ENCODE data around the gene SLC36A2.

DNA sequence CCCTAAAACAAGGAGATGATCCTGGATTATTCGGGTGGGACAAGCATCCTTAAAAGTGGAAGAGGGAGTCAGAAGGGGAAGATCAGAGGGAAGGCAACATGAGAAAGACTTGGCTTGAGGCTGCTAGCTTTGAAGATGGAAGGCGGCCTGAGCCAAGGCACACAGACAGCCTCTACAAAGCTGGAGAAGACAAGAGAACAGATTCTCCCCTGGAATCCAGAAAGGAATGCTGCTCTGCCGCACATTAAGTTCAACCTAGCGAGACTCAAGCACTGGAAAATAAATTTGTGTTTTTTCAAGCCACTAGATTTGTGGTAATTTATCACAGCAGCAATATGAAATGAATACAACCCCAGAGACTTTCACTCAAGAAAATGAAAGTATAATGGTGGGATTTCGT, 61.7 kb downstream of the SLC36A2 start:
- TF ChIP-seq, protein P1, sequence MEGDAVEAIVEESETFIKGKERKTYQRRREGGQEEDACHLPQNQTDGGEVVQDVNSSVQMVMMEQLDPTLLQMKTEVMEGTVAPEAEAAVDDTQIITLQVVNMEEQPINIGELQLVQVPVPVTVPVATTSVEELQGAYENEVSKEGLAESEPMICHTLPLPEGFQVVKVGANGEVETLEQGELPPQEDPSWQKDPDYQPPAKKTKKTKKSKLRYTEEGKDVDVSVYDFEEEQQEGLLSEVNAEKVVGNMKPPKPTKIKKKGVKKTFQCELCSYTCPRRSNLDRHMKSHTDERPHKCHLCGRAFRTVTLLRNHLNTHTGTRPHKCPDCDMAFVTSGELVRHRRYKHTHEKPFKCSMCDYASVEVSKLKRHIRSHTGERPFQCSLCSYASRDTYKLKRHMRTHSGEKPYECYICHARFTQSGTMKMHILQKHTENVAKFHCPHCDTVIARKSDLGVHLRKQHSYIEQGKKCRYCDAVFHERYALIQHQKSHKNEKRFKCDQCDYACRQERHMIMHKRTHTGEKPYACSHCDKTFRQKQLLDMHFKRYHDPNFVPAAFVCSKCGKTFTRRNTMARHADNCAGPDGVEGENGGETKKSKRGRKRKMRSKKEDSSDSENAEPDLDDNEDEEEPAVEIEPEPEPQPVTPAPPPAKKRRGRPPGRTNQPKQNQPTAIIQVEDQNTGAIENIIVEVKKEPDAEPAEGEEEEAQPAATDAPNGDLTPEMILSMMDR (conservative IDR thresholded peaks at IDR 0.05 in 1 of 2, IDR thresholded peaks at IDR 0.05 in 1 of 2; ENCODE audit: low read depth in 1 of 2, low read length in 2 of 2): no peak
- TF ChIP-seq EZH2 (IDR thresholded peaks at IDR 0.05; ENCODE audit: low read length, missing control alignments): no peak
